ENCODE results near the gene BZW2.

The BZW2 gene

DNA sequence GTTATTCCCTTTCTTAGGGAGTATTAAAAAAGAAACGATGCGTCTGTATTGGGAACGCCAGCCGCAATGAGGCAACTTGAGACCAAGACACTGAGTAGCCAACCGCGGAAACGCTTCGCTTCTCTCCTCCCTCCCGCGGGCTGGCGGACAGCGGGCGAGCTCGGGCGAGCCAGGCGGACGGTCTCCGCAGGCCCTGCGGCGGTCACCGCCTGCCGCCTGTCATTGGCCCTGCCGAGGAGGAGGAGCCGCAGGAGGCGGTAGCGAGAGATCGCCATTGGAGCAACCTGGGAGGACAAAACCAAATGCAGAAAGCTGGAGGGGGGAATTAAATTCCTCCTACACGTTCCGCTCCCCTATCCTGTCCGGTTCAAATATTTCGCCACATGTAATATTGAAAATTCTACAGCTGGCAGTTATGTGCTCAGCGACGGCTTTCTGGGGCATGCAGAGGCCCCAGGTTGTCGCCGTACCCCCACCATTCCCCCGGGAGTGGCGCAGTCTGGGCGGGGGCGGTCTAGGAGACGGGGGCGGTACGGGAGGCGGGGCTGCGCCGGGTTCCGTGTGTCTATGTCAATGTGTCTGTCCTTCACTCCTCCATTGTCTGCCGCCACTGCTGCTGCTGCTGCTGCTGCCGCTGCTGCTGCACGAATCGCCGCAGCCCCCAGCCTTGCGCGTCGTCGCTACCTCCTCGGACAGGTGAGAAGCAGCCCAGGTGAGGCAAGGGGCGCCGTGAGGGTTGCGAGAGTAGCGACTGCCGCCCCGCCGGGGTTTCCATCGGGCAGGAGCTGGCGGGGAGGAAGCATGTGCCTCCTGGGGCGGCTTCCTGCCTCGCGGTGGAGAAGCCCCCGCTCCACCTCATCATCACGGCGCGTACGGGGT, at the start of gene BZW2, which contains the start of gene ANKMY2:
Gene BZW2, plus strand, starts transcription at position 589 of the 879 bp plus-strand sequence. CDS start 19,263 bp downstream, outside the sequence.
Gene ANKMY2, minus strand, starts transcription at position 162 of the 879 bp plus-strand sequence. CDS start 181 bp downstream, outside the sequence.
- H3K36me3 ChIP-seq (ENCODE audit: control insufficient read depth, insufficient read depth, low read length), result no peaks in the 10 kb centered on the region
- H3K4me3 ChIP-seq (replicated peaks; ENCODE audit: low read depth, low read length), result peak within 1 kb of the TSS; percentile 75
- peak; percentile 91 for DNase-seq (ENCODE audit: extremely low read depth, insufficient read length)
- TF ChIP-seq CTCF (IDR thresholded peaks at IDR 0.05; ENCODE audit: insufficient read depth, low read length, poor library complexity, severe bottlenecking), result no peak
- peaks cover 2% of the 10 kb centered on the region; the same call in 1 of the 2 replicates for H3K27me3 ChIP-seq (replicated peaks; ENCODE audit: control insufficient read depth, insufficient read depth, low read length)

- Histone ChIP-seq H3K27me3 (replicated peaks; ENCODE audit: control insufficient read depth, insufficient read depth, low read length) (no peaks in the 10 kb centered on the region), H3K4me3 (replicated peaks; ENCODE audit: low read depth, low read length) (no peak overlapping the region), H3K36me3 (ENCODE audit: control insufficient read depth, insufficient read depth, low read length) (no peaks in the 10 kb centered on the region)
- no peak for DNase-seq (ENCODE audit: extremely low read depth, insufficient read length)
- TF ChIP-seq CTCF (IDR thresholded peaks at IDR 0.05; ENCODE audit: insufficient read depth, low read length, poor library complexity, severe bottlenecking), result no peak
Measured at GRCh38 chr7:16598015-16598414, 48.0 kb upstream of the BZW2 start.

DNA sequence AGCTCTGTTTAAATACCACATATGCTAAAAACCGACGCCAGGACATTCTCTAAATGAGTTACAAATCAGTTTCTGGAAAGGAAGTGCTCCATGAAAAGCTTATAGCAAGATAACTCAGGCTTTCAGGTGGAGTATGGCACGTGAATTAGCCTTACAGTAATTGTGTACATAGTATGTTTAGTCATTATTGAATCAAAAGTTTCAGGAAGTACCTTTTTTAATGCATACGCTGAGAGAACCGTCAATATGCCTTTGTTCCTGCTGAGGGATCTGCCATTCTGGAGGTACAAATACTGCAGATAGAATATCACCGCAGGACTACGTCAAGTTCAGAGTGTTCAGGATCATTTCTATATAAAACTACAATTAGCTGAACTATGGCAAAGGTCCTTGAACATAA, 46.1 kb upstream of the BZW2 start:
- no peak for TF ChIP-seq CTCF (IDR thresholded peaks at IDR 0.05; ENCODE audit: insufficient read depth, low read length, poor library complexity, severe bottlenecking)
- Histone ChIP-seq H3K4me3 (replicated peaks; ENCODE audit: low read depth, low read length) (no peak overlapping the region), H3K27me3 (replicated peaks; ENCODE audit: control insufficient read depth, insufficient read depth, low read length) (no peaks in the 10 kb centered on the region), H3K36me3 (ENCODE audit: control insufficient read depth, insufficient read depth, low read length) (no peaks in the 10 kb centered on the region)
- DNase-seq (ENCODE audit: extremely low read depth, insufficient read length), result no peak

GRCh38 chr7:16603633-16604032, 42.3 kb upstream of the BZW2 start:
- no peaks in the 10 kb centered on the region for H3K27me3 ChIP-seq (replicated peaks; ENCODE audit: control insufficient read depth, insufficient read depth, low read length)
- DNase-seq (ENCODE audit: extremely low read depth, insufficient read length), result no peak
- TF ChIP-seq CTCF (IDR thresholded peaks at IDR 0.05; ENCODE audit: insufficient read depth, low read length, poor library complexity, severe bottlenecking), result no peak
- H3K36me3 ChIP-seq (ENCODE audit: control insufficient read depth, insufficient read depth, low read length), result no peaks in the 10 kb centered on the region
- H3K4me3 ChIP-seq (replicated peaks; ENCODE audit: low read depth, low read length), result no peak overlapping the region

DNA sequence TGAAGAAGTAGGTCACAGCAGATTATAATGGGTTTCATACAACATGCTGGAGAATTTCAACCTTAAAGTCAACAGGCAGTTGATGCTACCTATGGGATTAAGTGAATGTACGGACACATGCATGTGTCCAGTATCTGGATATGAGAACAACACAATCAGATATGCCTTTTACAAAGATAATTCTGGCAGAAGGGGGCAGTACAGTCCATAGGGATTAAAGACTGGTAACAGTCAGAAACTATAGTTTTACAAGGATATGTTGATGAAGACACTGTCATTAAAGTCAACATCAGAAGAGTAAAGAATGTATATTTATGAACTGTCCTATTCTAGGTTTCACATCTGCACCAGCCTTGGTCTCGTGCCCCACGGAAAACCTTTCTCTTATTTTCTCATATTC, 41.9 kb upstream of the BZW2 start:
- no peak for TF ChIP-seq CTCF (IDR thresholded peaks at IDR 0.05; ENCODE audit: insufficient read depth, low read length, poor library complexity, severe bottlenecking)
- no peaks in the 10 kb centered on the region for H3K36me3 ChIP-seq (ENCODE audit: control insufficient read depth, insufficient read depth, low read length)
- H3K4me3 ChIP-seq (replicated peaks; ENCODE audit: low read depth, low read length), result no peak overlapping the region
- no peak for DNase-seq (ENCODE audit: extremely low read depth, insufficient read length)
- no peaks in the 10 kb centered on the region for H3K27me3 ChIP-seq (replicated peaks; ENCODE audit: control insufficient read depth, insufficient read depth, low read length)

Measured in GM06990 (cell line).